GM18858 (cell line): ENCODE data around the gene TEPSIN.

Experiments used
- ATAC-seq: cut with Tn5 transposase; IDR thresholded peaks from one replicate; pipeline ENCODE4 v1.9.1; 2021; ENCODE audit not compliant: unreplicated experiment

TEPSIN gene

DNA sequence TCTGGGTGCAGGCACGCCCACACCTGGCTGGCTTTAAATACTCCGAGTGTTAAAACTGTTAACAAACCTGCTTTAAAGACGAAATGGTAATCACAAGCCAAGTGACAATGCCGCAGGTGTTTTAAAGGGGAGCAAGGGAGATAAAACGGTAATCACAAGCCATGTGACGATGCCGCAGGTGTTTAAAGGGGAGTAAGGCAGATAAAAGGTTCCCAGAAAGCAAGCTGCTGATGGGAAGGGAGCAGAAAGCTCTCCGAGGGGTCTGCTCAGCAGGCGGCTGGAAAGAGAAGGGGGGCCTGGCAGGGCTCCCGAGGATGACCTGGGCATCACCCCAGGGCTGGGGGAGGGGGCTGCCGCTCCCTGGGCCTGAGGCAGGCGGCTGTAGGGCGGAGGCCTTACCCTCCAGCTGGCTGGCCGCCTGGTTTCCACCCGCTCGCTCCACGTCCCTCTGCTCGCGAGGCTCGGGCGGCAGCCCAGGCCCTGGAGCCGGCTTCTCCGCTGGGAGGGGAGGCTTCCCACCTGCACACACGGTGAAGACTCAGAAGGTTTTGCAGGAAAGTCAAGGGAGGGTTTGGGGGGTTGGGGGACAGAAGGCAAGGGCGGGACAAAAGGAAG lies 12.3 kb upstream of the TEPSIN start:
- no peak for ATAC-seq

DNA sequence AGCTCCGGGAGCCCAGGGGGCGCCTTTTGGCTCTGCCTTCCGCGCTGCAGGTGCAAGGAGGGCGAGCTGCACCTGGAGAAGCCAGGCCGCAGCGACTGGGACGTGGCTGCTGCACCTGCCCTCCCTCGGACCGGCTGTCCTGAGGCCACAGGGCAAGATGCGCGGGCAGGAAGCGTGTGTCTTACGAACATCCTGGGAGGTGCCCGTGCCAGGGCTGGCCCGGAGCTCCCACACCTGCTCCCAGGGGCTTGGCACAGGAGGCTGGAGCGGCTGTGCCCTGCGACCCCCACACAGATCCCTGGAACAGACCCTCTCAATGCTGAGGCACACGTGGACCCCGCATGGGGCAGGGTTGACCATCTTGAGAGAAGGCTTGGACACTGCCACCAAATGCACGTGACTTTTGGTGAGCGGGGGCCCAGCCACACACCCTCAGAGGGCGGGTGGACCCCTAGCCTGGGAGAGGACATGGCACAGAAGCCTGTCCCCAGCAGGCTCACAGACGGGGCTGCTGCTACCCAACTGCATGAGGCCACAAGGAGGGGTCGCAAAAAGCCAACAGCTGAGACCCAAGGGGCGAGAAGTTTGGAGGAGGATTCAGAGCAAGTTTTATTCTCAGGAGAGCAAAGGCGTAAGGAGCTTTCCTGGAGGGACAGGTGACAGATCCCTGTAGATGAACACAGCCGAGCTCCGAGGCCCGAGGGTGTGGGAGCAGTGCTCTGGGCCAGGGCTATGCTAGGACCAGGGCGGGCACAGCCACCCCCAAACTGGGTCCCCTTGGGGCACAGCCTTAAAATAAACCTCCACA lies 11.6 kb upstream of the TEPSIN start:
- no peak for ATAC-seq

DNA sequence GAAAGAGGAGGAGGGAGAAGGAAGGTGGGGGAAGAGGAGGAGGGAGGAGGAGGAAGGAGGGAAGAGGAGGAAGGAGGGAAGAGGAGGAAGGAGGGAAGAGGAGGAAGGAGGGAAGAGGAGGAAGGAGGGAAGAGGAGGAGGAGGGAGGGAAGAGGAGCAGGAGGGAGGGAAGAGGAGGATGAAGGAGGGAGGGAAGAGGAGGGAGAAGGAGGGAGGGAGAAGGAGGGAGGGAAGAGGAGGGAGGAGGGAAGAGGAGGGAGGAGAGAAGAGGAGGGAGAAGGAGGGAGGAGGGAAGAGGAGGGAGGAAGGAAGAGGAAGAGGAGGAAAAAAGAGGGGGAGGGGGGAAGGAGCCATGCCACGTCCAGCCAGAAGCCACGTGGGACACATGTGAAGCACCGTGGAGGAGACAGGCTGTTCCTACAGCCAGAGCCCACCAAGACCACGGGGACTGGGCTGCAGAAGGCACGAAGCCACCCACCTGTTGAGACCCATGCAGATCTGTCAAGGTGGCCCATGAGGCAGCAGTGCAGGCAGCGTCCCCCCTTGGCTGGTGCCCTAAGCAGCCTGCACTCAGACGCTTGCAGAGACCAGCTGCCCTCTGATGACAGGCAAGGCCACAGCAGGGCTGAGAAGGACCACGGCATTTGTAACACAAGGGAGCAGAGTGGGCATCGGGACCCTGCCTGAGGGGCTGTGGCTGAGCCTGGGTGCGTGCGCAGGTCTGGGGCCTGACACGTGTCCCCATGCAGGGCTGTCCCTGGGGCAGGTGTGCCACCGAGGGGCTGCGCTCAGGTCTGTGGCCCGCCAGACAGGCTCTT lies 10.6 kb upstream of the TEPSIN start:
- no peak for ATAC-seq

DNA sequence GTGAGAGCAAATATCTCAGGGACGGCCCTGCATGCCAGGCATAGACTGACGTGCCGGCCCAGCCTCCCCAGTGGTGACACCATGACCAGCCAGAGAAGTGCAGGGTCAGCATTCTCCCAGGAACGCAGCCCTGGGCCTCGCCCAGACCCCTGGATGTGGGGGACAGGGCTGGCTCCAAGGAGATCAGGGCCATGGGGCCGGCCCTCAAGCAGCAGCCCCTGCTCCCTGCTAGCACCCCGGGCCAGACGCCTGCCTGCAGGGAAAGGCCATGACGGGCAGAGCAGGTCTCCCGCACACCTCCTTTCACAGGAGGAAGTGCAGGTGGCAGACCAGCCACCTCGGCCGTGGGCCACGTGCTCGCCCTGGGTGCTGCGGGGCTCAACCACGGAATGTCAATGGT lies 9.8 kb upstream of the TEPSIN start:
- no peak for ATAC-seq

DNA sequence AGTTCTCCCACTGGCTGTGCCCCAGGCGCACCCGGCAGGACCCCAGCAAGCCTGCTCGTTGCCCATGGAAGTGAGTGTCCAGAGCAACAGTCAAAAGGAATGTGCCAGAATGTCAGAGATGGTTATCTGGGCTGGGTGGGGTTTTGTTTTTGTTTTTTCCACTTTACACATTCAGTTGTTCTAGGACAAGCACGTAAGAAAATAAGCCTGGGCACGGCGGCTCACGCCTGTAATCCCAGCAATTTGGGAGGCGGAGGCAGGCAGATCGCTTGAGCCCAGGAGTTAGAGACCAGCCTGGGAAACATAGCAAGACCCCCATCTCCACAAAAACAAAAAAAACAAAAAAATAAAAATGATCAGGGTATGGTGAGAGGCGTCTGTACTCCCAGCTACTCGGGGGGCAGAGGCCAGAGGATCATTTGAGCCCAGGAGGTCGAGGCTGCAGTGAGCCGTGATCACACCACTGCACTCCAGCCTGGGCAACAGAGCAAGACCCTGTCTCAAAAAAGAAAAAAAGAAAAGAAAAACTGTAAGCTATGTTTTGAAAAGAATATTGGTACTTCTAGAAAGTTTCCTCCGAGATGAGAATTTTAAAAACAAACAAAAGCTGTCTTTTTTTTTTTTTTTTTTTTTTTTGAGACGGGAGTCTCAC lies 8.6 kb upstream of the TEPSIN start:
- ATAC-seq: no peak

DNA sequence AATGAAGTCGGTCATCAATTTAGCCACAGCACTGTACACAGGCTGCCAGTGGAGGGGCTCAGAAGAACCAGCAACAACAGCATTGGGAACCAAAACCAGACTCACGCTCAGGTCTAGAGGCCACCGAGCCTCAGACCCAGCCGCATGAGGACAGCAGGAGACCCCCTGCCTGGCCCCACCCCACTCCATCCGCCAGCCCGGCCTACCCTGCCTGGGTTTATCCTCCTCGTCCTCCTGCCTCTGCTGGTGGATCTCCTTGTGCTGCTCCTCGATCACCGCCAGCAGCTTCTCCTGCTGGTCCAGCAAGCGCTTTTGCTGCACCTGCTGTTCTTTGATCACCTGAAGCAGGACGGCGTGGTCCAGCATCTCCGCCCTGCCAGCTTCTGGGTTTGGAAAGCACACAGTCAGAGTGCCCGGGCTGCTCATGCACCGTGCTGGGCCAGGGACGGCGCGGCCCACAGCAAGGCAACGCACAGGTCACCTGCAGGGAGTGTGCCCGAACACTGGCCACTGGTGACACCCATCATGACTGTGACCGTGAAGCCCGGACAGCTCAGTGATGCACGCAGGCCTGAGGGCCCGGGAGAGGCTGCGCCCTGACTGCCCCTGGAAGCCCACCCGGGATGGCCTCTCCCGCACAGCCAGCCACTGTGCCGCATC lies 8.0 kb upstream of the TEPSIN start:
- ATAC-seq: no peak

DNA sequence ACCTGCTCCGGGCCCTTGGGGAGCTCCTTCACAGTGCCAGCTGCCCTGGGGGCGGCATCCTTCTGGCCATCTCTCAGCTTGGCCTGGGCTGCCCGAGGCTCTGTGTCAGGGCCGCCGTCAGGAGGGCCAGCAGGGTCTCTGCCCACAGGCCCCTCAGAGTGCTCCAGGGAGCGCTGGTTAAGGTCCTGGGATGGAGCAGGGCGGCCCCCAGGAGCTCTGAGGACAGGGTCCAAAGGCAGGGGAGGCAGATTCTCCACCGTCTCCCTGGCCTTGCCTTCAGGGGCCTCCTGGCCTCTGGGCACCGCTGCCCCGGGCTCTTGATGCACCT lies 7.5 kb upstream of the TEPSIN start:
- no peak for ATAC-seq

DNA sequence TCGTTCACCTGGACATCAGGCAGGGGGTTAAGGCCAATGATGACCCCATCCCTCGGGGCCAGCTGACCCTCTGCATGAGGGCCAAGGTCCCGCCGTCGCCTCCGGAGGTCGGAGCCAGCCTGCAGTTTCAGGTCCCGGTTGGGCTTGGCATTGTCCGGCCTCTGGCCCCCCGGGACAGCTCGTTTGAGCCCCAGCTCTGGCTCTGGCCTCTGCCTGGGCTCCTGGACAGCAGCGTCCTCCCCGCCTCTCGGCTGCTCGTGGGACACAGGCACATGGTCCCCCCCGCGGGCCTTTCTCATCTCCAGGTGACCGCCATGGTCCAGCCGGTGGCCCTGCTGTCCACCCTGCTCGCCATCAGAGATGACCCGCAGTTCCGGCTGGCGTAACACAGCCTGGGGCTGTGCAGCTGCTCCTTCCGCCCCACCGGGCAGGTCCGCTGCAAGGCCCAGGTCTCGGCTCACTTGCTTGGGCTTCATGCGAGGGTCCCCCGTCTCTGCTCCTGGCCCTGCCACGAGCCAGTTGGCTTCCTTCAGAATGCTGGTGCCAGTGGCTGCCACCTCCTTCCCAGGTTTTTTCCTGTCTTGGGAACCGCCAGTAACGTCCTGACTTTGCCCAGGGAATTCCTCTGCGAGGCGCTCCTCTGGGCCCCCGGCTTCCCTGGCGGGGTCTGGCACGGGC lies 6.9 kb upstream of the TEPSIN start:
- no peak for ATAC-seq

DNA sequence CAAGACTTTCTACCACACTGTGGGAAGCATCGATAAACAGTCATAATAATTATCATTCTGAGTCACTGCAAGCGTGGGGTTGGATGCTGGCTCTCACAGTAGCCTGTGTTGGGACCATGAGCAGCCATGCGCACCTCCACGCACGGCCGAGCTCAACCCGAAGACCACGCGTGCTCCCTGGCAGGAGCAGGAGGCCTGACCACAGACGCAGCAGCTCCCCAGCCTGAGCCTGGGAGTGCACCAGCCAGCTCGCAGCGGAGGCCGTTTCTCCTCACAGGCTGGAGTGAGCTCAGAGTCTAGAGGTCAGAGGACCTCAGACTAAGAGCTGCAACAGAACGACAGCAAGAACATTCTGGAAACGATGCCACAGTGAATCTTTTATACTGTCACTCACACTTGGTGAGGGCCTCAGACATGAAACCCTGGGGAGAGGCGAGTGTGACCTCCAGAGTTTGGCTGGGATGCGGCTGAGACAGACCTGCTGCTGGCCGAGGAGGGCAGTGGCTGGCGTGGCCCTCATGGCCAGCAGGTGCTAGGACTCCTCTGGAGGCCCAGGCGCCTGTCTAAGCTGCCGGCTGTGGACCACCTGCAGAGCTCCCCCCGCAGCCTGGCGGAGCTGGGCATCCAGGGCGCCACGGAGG lies 6.3 kb upstream of the TEPSIN start:
- no peak for ATAC-seq

DNA sequence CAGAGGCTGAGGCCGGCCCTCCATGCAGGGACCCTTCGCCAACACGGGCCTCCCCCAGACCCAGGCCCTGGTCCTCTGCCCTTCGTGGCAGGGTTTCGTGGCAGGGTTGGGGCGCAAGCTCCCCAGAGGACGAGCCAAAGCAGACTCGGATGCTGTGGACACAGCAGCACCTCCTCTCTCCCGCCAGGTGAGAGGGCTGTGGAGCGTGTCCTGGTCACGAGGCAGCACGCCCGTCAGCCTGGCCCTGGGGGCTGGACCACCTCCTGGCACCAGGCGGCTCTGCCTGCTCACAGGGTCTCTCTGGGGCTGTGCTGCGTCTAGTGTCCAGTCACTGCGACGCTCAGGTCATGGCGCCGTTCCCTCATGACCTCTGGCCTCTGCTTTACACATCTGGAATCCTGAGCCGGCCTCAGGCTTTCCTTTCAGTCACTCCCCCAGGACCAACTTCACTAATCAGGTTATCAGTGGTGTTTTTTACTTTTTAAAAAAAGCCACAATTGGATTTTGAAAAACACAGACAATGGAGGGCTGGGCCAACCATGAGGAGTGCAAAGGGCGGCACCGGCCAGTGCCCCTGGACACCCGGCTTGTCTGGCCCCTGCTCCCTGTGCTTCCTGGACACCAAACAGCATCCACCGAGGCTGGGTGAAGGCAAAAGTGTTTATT lies 5.6 kb upstream of the TEPSIN start:
- ATAC-seq: no peak

DNA sequence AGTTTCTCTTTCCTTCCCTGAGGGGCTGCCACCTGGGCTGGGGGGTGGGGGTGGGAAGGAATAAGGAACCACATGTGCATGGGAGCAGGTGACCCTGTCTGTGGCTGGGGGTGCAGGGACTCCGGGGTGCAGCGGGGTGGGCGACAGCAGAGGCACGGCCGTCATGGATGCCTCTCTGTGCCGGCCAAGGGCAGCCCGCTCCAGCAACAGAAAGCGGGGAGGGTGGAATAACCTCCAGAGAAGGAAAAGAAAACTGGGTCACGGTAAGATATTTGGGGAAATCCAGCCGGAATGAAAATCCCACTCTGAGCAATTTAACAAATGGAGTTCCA lies 4.4 kb upstream of the TEPSIN start:
- ATAC-seq: no peak

DNA sequence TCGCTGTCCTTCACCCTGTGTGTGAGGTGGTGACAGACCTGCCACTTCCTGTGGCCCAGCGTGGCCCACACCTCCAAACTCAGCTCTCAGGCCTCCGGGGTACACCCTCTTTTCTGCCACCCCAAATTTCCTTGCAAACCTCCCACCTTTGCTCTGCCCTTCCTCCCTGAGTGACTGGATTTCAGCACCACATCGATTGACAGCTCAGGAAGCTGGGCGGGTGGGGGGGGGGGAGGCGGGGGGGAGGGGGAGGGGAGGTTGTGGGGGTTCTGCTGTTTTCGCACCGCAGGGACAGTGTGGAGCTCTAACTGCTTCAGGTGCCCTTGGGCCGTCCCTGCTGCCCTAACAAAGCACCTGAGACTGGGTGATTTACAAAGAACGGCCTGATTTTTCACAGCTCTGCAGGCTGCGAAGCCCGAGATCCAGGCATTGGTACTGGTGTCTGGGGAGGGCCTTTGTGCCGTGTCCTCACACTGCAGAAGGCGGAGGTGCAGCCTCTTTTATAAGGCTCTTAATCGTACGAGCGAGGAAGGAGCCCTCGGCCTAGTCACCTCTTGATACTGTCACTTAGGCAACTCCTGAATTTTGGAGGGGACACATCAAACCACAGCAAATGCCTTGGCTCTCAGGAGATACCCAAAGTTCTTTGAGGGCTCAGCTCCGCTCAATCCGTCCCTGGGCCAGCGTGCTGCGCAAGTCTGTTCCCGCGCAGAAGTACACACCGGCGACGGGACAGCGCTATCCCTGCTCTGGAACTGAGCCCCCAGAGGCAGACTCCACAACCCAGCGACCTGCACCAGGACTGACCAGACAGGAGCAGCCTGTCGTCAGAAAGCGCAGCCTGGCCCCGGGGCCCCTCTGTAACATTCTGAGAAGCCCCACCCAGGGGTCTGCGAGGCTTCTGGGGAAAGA lies 3.8 kb upstream of the TEPSIN start:
- no peak for ATAC-seq

DNA sequence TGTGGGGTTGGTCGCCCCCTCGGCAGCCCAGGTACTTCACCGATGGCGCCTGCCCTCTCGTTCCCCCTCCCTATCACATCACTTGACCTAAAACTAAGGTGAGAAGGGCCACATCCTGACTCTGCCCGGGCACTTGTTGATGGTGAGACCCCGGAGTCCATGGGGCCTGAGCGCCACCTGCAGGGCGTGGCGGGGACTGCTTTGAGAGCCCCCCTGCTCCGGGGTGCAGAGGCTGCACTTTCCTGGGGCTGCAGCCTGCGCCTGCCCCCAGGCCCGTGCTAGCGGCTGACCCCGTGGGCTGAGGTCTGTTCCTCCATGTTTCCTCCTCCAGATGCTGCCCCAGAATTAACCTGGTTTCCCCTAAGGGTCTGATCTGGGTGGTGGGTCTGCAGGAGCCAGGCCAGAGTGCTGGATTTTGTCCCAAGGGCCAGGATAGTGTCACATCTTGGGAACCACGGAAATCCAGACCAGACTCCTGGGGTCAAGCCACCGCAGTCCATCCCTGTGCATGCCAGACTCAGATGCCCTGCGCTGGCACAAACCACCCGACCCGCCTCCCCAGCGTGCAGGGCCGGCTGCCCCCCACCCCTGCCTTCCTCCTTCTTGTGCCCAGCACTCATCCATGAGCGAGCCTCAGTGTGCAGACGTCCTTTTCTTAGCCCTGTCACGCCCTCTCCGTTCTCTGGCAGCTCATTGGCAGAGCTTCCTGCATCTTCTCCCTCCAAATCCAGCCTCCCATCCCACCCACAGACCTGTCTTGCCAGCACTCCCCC lies 3.0 kb upstream of the TEPSIN start:
- ATAC-seq: no peak

DNA sequence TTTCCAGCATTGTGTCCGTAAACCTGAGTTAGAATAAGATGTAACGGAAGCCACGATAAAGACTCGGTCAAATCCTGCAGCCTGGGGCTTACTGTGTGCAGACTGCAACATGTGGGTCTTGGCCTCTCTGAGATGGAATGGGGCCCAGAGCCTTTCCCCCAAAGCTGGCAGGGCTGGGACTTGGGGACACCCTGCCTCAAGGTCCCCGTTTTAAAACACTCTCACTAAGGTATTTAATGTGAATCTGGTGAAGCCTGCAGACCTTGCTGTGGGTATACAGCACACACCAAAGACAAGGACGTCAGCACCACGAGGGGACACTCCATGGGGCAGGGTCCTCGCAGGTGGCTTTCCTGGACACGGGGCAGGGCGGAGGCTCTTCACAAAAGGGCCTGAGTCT lies 2.3 kb upstream of the TEPSIN start:
- ATAC-seq: no peak

DNA sequence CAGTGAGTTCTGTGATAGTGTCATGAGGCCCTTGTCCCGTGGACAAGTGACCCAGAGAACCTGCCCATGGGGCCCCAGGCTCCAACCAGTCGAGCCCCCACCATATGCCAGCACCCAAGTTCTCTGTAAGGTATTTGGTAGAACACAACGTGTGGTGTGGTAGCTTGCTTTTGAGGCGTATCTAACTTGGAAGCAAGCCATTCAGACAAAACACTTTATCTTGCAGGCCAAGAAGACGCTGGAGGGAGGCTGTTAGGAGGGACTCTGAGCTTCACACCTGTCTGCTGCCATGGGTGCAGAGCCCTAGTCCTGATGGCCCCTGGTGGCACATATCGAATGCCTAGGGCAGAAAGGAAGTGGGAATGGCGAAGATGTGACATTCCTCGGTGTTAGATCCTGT lies 1.9 kb upstream of the TEPSIN start:
- ATAC-seq: no peak

DNA sequence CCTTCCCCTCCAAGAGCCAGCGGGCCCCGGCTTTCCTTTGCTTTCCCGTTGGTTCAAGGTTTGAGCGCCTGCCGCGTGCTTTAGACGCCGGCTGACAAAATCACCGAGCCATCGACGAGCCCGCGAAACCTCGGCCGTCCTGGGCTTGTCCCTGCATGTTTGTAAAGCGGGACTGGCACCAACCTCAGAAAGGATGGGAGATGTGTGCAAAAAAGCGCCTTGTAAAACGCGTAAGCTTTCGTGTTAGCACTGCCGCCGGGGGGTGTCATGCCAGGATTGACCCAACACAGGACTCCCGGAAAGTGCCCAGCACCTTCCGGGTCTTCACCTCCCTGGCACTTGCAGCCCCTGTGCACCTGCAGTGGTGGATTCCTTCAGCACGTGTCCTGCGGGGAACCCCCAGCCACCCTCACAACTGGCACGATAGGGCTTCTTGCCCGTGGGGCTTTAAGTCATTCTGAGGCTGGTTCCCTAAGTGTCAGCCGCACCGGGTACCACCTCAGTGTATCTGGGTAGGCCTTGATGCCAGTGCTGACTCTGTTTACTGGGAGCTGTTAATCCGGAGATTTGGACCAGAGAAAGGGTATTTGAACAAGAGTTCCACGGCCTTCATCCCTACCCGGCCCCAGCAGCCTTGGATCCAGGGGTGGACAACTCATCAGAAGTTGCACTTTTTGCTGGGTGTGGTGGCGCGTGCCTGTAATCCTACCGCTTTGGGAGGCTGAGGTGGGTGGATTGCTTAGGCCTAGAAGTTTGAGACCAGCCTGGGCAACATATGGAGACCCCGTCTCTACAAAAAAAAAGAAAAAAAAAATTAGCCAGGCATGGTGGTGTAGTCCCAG lies 1.1 kb upstream of the TEPSIN start:
- no peak for ATAC-seq

DNA sequence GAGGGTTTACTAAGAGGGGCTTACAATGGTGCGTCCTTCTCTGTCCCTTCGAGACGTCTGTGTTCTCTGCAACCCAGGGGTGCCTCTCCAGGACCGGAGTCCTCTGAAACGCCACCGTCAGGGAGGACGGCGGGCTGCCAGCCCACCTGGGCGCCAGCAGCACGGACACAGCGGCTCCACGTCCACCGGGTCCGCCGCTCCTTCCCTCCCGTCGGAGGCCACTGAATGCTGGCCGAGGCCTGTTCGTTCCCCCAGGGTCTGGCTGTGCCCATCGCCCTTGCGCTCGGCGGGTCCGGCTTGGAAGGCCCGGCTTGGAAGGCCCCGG lies 403 bp downstream of the TEPSIN start:
- no peak for ATAC-seq
